ENCODE data around the gene SMURF2.
"Not testable (repeated sequence)": the region's sequence is repeated elsewhere in the genome, so short reads cannot be mapped to it uniquely, and the experiment has no call there.

The SMURF2 gene

GRCh38 chr17:64628641-64629040, 33.5 kb downstream of the SMURF2 start:
- DNase-seq = no peak

- DNase-seq = no peak
Measured at GRCh38 chr17:64627797-64628196, 34.3 kb downstream of the SMURF2 start.

- no peak for DNase-seq
Measured at GRCh38 chr17:64626827-64627226, 35.3 kb downstream of the SMURF2 start.

- DNase-seq = no peak
Measured at GRCh38 chr17:64625541-64625940, 36.6 kb downstream of the SMURF2 start.

- no peak for DNase-seq
Measured at GRCh38 chr17:64622931-64623654, 39.0 kb downstream of the SMURF2 start.

- no peak for DNase-seq
Measured at GRCh38 chr17:64621772-64622171, 40.3 kb downstream of the SMURF2 start.

GRCh38 chr17:64618848-64619247, 43.3 kb downstream of the SMURF2 start:
- DNase-seq = no peak

GRCh38 chr17:64617125-64617780, 44.9 kb downstream of the SMURF2 start:
- no peak for DNase-seq

GRCh38 chr17:64615028-64615677, 47.0 kb downstream of the SMURF2 start:
- DNase-seq = no peak

GRCh38 chr17:64614266-64615027, 47.7 kb downstream of the SMURF2 start:
- no peak for DNase-seq

GRCh38 chr17:64611369-64611768, 50.7 kb downstream of the SMURF2 start:
- no peak for DNase-seq

- DNase-seq = not testable (repeated sequence)
Measured at GRCh38 chr17:64610244-64610643, 51.9 kb downstream of the SMURF2 start.

GRCh38 chr17:64608571-64608981, 53.5 kb downstream of the SMURF2 start:
- DNase-seq = no peak

- no peak for DNase-seq
Measured at GRCh38 chr17:64607862-64608565, 54.1 kb downstream of the SMURF2 start.

GRCh38 chr17:64604532-64604931, 57.6 kb downstream of the SMURF2 start:
- DNase-seq = not testable (repeated sequence)

GRCh38 chr17:64603987-64604386, 58.1 kb downstream of the SMURF2 start:
- no peak for DNase-seq

GRCh38 chr17:64599827-64600226, 62.3 kb downstream of the SMURF2 start:
- no peak for DNase-seq

GRCh38 chr17:64599187-64599676, 62.9 kb downstream of the SMURF2 start:
- DNase-seq = peak; percentile 33

- no peak for DNase-seq
Measured at GRCh38 chr17:64598672-64599071, 63.4 kb downstream of the SMURF2 start.

GRCh38 chr17:64596988-64597387, 65.1 kb downstream of the SMURF2 start:
- DNase-seq = no peak

- DNase-seq = no peak
Measured at GRCh38 chr17:64596439-64596838, 65.7 kb downstream of the SMURF2 start.

GRCh38 chr17:64591944-64592343, 70.2 kb downstream of the SMURF2 start:
- DNase-seq = no peak
